HG03139 (cell line): Measurements from ENCODE around the gene SORCS2.

ENCODE experiments used
- ATAC-seq: cut with Tn5 transposase; IDR thresholded peaks from one replicate; pipeline ENCODE4 v1.9.1; 2021; ENCODE audit not compliant: unreplicated experiment

Gene SORCS2

GRCh38 chr4:7217474-7218321 lies 25.4 kb downstream of the SORCS2 start:
- no peak for ATAC-seq

GRCh38 chr4:7218686-7219085 lies 26.3 kb downstream of the SORCS2 start:
- no peak for ATAC-seq

- no peak for ATAC-seq
Observed at GRCh38 chr4:7222521-7222920, 30.2 kb downstream of the SORCS2 start.

GRCh38 chr4:7223541-7223940 lies 31.2 kb downstream of the SORCS2 start:
- ATAC-seq: no peak

- no peak for ATAC-seq
Observed at GRCh38 chr4:7224001-7224400, 31.7 kb downstream of the SORCS2 start.

- ATAC-seq: no peak
Observed at GRCh38 chr4:7224878-7225533, 32.7 kb downstream of the SORCS2 start.

GRCh38 chr4:7226439-7226838 lies 34.1 kb downstream of the SORCS2 start:
- no peak for ATAC-seq

GRCh38 chr4:7227008-7227407 lies 34.7 kb downstream of the SORCS2 start:
- no peak for ATAC-seq

GRCh38 chr4:7228734-7229133 lies 36.4 kb downstream of the SORCS2 start:
- ATAC-seq: no peak

- no peak for ATAC-seq
Observed at GRCh38 chr4:7232061-7232650, 39.8 kb downstream of the SORCS2 start.

GRCh38 chr4:7233006-7233580 lies 40.8 kb downstream of the SORCS2 start:
- ATAC-seq: no peak

- ATAC-seq: no peak
Observed at GRCh38 chr4:7233601-7234000, 41.3 kb downstream of the SORCS2 start.

- no peak for ATAC-seq
Observed at GRCh38 chr4:7234355-7235029, 42.2 kb downstream of the SORCS2 start.

GRCh38 chr4:7235030-7235380 lies 42.7 kb downstream of the SORCS2 start:
- ATAC-seq: no peak

GRCh38 chr4:7236847-7237246 lies 44.5 kb downstream of the SORCS2 start:
- ATAC-seq: no peak

- no peak for ATAC-seq
Observed at GRCh38 chr4:7237873-7238272, 45.5 kb downstream of the SORCS2 start.

- no peak for ATAC-seq
Observed at GRCh38 chr4:7238300-7238960, 46.1 kb downstream of the SORCS2 start.

GRCh38 chr4:7239101-7239820 lies 46.9 kb downstream of the SORCS2 start:
- no peak for ATAC-seq

- ATAC-seq: no peak
Observed at GRCh38 chr4:7239844-7240243, 47.5 kb downstream of the SORCS2 start.

GRCh38 chr4:7240306-7240705 lies 48.0 kb downstream of the SORCS2 start:
- no peak for ATAC-seq
